Loucy (cell line): Measurements from ENCODE around the gene CCDC86.

ENCODE experiments used
- H2AFZ ChIP-seq: fragments of 200-600 bp; sonication (generic); 2 replicates; pipeline ENCODE4 v1.6.0; 2016; ENCODE audit warnings: antibody characterized with exemption, mild to moderate bottlenecking, low read length, moderate library complexity
- H3F3A ChIP-seq: fragments of 200-600 bp; 2 replicates; pipeline ENCODE4 v1.6.0; 2016; ENCODE audit warnings: antibody characterized with exemption, low read depth, mild to moderate bottlenecking
- H3K27me3 ChIP-seq: fragments of 200-600 bp; sonication (generic); 2 replicates; pipeline ENCODE4 v1.6.1; 2014; ENCODE audit warnings: low read length, mild to moderate bottlenecking; ENCODE audit not compliant: insufficient read depth, poor library complexity, severe bottlenecking
- H3K36me3 ChIP-seq: fragments of 200-600 bp; sonication (generic); 2 replicates; pipeline ENCODE4 v1.6.1; 2016; ENCODE audit warnings: low read length; ENCODE audit not compliant: insufficient read depth
- H3K4me1 ChIP-seq: fragments of 200-600 bp; sonication (generic); 2 replicates; pipeline ENCODE4 v1.5.1; 2014; ENCODE audit warnings: low read length, mild to moderate bottlenecking; ENCODE audit not compliant: insufficient read depth, poor library complexity, severe bottlenecking
- H3K4me2 ChIP-seq: fragments of 200-600 bp; sonication (generic); 2 replicates; pipeline ENCODE4 v1.6.0; 2014; ENCODE audit warnings: antibody characterized with exemption, low read length, low read depth, mild to moderate bottlenecking; ENCODE audit not compliant: poor library complexity, severe bottlenecking
- H3K4me3 ChIP-seq: fragments of 200-600 bp; sonication (generic); 2 replicates; pipeline ENCODE4 v1.5.1; 2014; ENCODE audit warnings: low read length, mild to moderate bottlenecking, mixed read lengths; ENCODE audit not compliant: poor library complexity, severe bottlenecking
- H3K79me2 ChIP-seq: fragments of 200-600 bp; sonication (generic); 2 replicates; pipeline ENCODE4 v1.6.1; 2014; ENCODE audit warnings: low read length; ENCODE audit not compliant: insufficient read depth
- H3K9ac ChIP-seq: fragments of 200-600 bp; sonication (generic); 2 replicates; pipeline ENCODE4 v1.6.0; 2014; ENCODE audit warnings: mild to moderate bottlenecking, low read depth, low read length, moderate library complexity; ENCODE audit not compliant: poor library complexity, severe bottlenecking
- H3K9me2 ChIP-seq: fragments of 200-600 bp; sonication (generic); replicated peaks from 2 replicates; pipeline ENCODE4 v1.6.1; 2016; ENCODE audit warnings: low read depth, low read length, mixed read lengths
- H3K9me3 ChIP-seq: fragments of 200-600 bp; sonication (generic); 2 replicates; pipeline ENCODE4 v1.6.1; 2014; ENCODE audit warnings: mild to moderate bottlenecking, antibody characterized with exemption, low read length, low read depth; ENCODE audit not compliant: insufficient read depth
- H4K20me1 ChIP-seq: fragments of 200-600 bp; sonication (generic); 2 replicates; pipeline ENCODE4 v1.6.0; 2014; ENCODE audit warnings: antibody characterized with exemption, low read length, mild to moderate bottlenecking; ENCODE audit not compliant: insufficient read depth, poor library complexity, severe bottlenecking
- CTCF ChIP-seq: fragments of 200-600 bp; sonication (generic); conservative IDR thresholded peaks from 2 replicates; pipeline ENCODE4 v1.5.1; 2014; ENCODE audit warnings: mild to moderate bottlenecking, antibody characterized with exemption, low read length
- EZH2phosphoT487 ChIP-seq: fragments of 200-600 bp; IDR thresholded peaks from 2 replicates; pipeline ENCODE4 v1.6.1; 2018; ENCODE audit warnings: antibody characterized with exemption, mild to moderate bottlenecking, moderate library complexity, borderline replicate concordance

Gene CCDC86

GRCh38 chr11:60862171-60862570 lies 20.3 kb downstream of the CCDC86 start:
- H3K9me2 ChIP-seq = no peaks in the 10 kb centered on the region
- H3K4me3 ChIP-seq = no peak overlapping the region
- peaks cover 62% of the 10 kb centered on the region for H3K4me1 ChIP-seq
- no peak overlapping the region for H2AFZ ChIP-seq
- peaks cover 7% of the 10 kb centered on the region; the same call in 1 of the 2 replicates for H3F3A ChIP-seq
- no peak for TF ChIP-seq CTCF
- TF ChIP-seq EZH2phosphoT487 = no peak
- H3K4me2 ChIP-seq = no peak overlapping the region
- no peaks in the 10 kb centered on the region for H4K20me1 ChIP-seq
- H3K36me3 ChIP-seq = no peaks in the 10 kb centered on the region
- H3K79me2 ChIP-seq = no peaks in the 10 kb centered on the region
- H3K9me3 ChIP-seq = no peaks in the 10 kb centered on the region
- no peaks in the 10 kb centered on the region for H3K27me3 ChIP-seq
- no peak overlapping the region for H3K9ac ChIP-seq

GRCh38 chr11:60863550-60864521 lies 21.9 kb downstream of the CCDC86 start:
- Histone ChIP-seq H2AFZ (no peak overlapping the region), H3K36me3 (no peaks in the 10 kb centered on the region), H3F3A (peaks cover 7% of the 10 kb centered on the region; the same call in 1 of the 2 replicates), H3K79me2 (no peaks in the 10 kb centered on the region), H3K9me2 (no peaks in the 10 kb centered on the region), H3K4me1 (peaks cover 63% of the 10 kb centered on the region), H3K9me3 (no peaks in the 10 kb centered on the region), H3K4me3 (no peak overlapping the region), H3K27me3 (no peaks in the 10 kb centered on the region), H3K4me2 (peak overlapping the region; percentile 36), H3K9ac (peak overlapping the region; percentile 28), H4K20me1 (no peaks in the 10 kb centered on the region)
- TF ChIP-seq CTCF (no peak), EZH2phosphoT487 (no peak)

- H3K4me2 ChIP-seq = peak overlapping the region; percentile 36
- peak overlapping the region; percentile 38 for H3K9ac ChIP-seq
- no peak overlapping the region for H2AFZ ChIP-seq
- peak overlapping the region; percentile 6 for H3K4me3 ChIP-seq
- no peaks in the 10 kb centered on the region for H3K9me3 ChIP-seq
- H3K27me3 ChIP-seq = no peaks in the 10 kb centered on the region
- no peaks in the 10 kb centered on the region for H3K36me3 ChIP-seq
- H4K20me1 ChIP-seq = no peaks in the 10 kb centered on the region
- H3K4me1 ChIP-seq = peaks cover 60% of the 10 kb centered on the region
- TF ChIP-seq EZH2phosphoT487 (no peak), CTCF (no peak)
- peaks cover 7% of the 10 kb centered on the region; the same call in 1 of the 2 replicates for H3F3A ChIP-seq
- no peaks in the 10 kb centered on the region for H3K79me2 ChIP-seq
- no peaks in the 10 kb centered on the region for H3K9me2 ChIP-seq
Observed at GRCh38 chr11:60864856-60865513, 23.1 kb downstream of the CCDC86 start.
